GM23338 (cell line): ENCODE results near the gene CASP2. TPM values are rescaled to one million over a fixed set of nuclear protein-coding genes. Genes with fewer than 3 reads are reported as not detected.

ENCODE experiments used
- ATAC-seq: fragments of 200-7000 bp; cut with Tn5 transposase; 3 replicates; pipeline ENCODE4 v1.9.1; 2020
- DNase-seq: peaks from one replicate; pipeline ENCODE4 v3.0.0-alpha.2; 2015; ENCODE audit warnings: low spot score
- H2AFZ ChIP-seq: fragments of 200-600 bp; sonication (generic); 2 replicates; pipeline ENCODE4 v1.8.0; 2016; ENCODE audit warnings: antibody characterized with exemption, mild to moderate bottlenecking, moderate library complexity
- H3F3A ChIP-seq: fragments of 200-600 bp; sonication (generic); replicated peaks from 2 replicates; pipeline ENCODE4 v1.8.0; 2017; ENCODE audit warnings: antibody characterized with exemption, mixed run types, low read depth
- H3K27ac ChIP-seq: fragments of 200-600 bp; sonication (generic); 2 replicates; pipeline ENCODE4 v1.6.1; 2016; ENCODE audit warnings: low read depth
- H3K27me3 ChIP-seq: fragments of 200-600 bp; sonication (generic); 2 replicates; pipeline ENCODE4 v1.8.0; 2016; ENCODE audit warnings: mild to moderate bottlenecking, mixed run types, moderate library complexity; ENCODE audit not compliant: insufficient read depth
- H3K36me3 ChIP-seq: fragments of 200-600 bp; sonication (generic); 2 replicates; pipeline ENCODE4 v1.8.0; 2016; ENCODE audit warnings: mild to moderate bottlenecking; ENCODE audit not compliant: insufficient read depth
- H3K4me1 ChIP-seq: fragments of 200-600 bp; sonication (generic); 2 replicates; pipeline ENCODE4 v1.8.0; 2016; ENCODE audit warnings: mild to moderate bottlenecking, moderate library complexity; ENCODE audit not compliant: insufficient read depth
- H3K4me2 ChIP-seq: fragments of 200-600 bp; sonication (generic); 2 replicates; pipeline ENCODE4 v1.7.1; 2017; ENCODE audit warnings: mixed run types
- H3K4me3 ChIP-seq: fragments of 200-600 bp; sonication (generic); 2 replicates; pipeline ENCODE4 v1.6.1; 2016; ENCODE audit warnings: mixed run types
- H3K79me2 ChIP-seq: fragments of 200-600 bp; sonication (generic); replicated peaks from 2 replicates; pipeline ENCODE4 v1.8.0; 2017; ENCODE audit warnings: mild to moderate bottlenecking; ENCODE audit not compliant: insufficient read depth
- H3K9me2 ChIP-seq: fragments of 200-600 bp; sonication (generic); 2 replicates; pipeline ENCODE4 v1.8.0; 2017; ENCODE audit not compliant: insufficient read depth
- H4K20me1 ChIP-seq: fragments of 200-600 bp; sonication (generic); replicated peaks from 2 replicates; pipeline ENCODE4 v1.8.0; 2017; ENCODE audit warnings: mild to moderate bottlenecking; ENCODE audit not compliant: insufficient read depth
- H3K27ac Mint-ChIP-seq: 2 replicates; pipeline ENCODE4 v1.8.0; 2020; ENCODE audit warnings: inconsistent platforms, mild to moderate bottlenecking, moderate library complexity, mixed read lengths
- H3K27me3 Mint-ChIP-seq: 3 replicates; pipeline ENCODE4 v1.8.0; 2022; ENCODE audit warnings: low read depth, mild to moderate bottlenecking, moderate library complexity, mixed read lengths, inconsistent platforms; ENCODE audit not compliant: insufficient read depth, poor library complexity
- H3K36me3 Mint-ChIP-seq: 3 replicates; pipeline ENCODE4 v1.8.0; 2021; ENCODE audit warnings: low read depth, mild to moderate bottlenecking, inconsistent platforms, moderate library complexity, mixed read lengths
- H3K4me1 Mint-ChIP-seq: 3 replicates; pipeline ENCODE4 v1.8.0; 2020; ENCODE audit warnings: mild to moderate bottlenecking, inconsistent platforms, mixed read lengths
- H3K4me3 Mint-ChIP-seq: 3 replicates; pipeline ENCODE4 v1.8.0; 2021; ENCODE audit warnings: moderate library complexity, mild to moderate bottlenecking, inconsistent platforms, mixed read lengths
- H3K9me3 Mint-ChIP-seq: 3 replicates; pipeline ENCODE4 v1.8.0; 2020; ENCODE audit warnings: moderate library complexity, mild to moderate bottlenecking, inconsistent platforms, mixed read lengths
- CTCF ChIP-seq, 2 experiments: fragments of 200-600 bp in 1 of 2; sonication (generic) in 1 of 2; conservative IDR thresholded peaks; 2 replicates each; pipeline versions ENCODE4 v1.5.1 to v1.6.1; 2016 to 2017; ENCODE audit warnings: antibody characterized with exemption in 2 of 2, low read depth in 2 of 2, mild to moderate bottlenecking in 2 of 2, moderate library complexity in 1 of 2
- ETS1 ChIP-seq: IDR thresholded peaks from 2 replicates; pipeline ENCODE4 v1.6.1; 2016; ENCODE audit warnings: antibody characterized with exemption
- EZH2 ChIP-seq: fragments of 200-600 bp; sonication (generic); IDR thresholded peaks from one replicate; pipeline ENCODE4 v1.8.0; 2017; ENCODE audit warnings: antibody characterized with exemption, mild to moderate bottlenecking, low read depth; ENCODE audit not compliant: unreplicated experiment
- EZH2phosphoT487 ChIP-seq: fragments of 200-600 bp; sonication (generic); IDR thresholded peaks from one replicate; pipeline ENCODE4 v1.8.1; 2018; ENCODE audit warnings: antibody characterized with exemption; ENCODE audit not compliant: unreplicated experiment
- JUNB ChIP-seq: IDR thresholded peaks from one replicate; pipeline ENCODE4 v1.6.1; 2016; ENCODE audit warnings: antibody characterized with exemption; ENCODE audit not compliant: unreplicated experiment
- POLR2AphosphoS5 ChIP-seq: IDR thresholded peaks from 2 replicates; pipeline ENCODE4 v1.6.1; 2016; ENCODE audit warnings: antibody characterized with exemption, low read depth
- REST ChIP-seq: IDR thresholded peaks from one replicate; pipeline ENCODE4 v1.6.1; 2018; ENCODE audit warnings: antibody characterized with exemption; ENCODE audit not compliant: unreplicated experiment
- STAT1 ChIP-seq: IDR thresholded peaks from one replicate; pipeline ENCODE4 v1.6.1; 2016; ENCODE audit warnings: antibody characterized with exemption; ENCODE audit not compliant: unreplicated experiment
- ZNF114 ChIP-seq: fragments of 250-450 bp; sonication (Bioruptor Pico); IDR thresholded peaks from 2 replicates; pipeline ENCODE4 v1.5.0; 2020; ENCODE audit warnings: mild to moderate bottlenecking, moderate library complexity
- ZNF331 ChIP-seq: fragments of 250-450 bp; sonication (Bioruptor Pico); IDR thresholded peaks from 2 replicates; pipeline ENCODE4 v1.5.0; 2020; ENCODE audit warnings: low read depth, mild to moderate bottlenecking, moderate library complexity
- ZNF462 ChIP-seq: fragments of 250-450 bp; sonication (Bioruptor Pico); IDR thresholded peaks from 2 replicates; pipeline ENCODE4 v1.5.0; 2020; ENCODE audit warnings: mild to moderate bottlenecking, moderate library complexity
- polyA plus RNA-seq: library from polyadenylated mRNA; unstranded; fragments of >200 nt; fragmentation: Nextera tagmentation; extraction: Ambion mirVana; gene quantifications from 2 replicates; pipeline ENCODE4 v1.2.1, GENCODE V29; 2016
- total RNA-seq: library from RNA; depleted of rRNA; stranded (reverse); fragments of >200 nt; shearing (Covaris generic); gene quantifications from 2 replicates; pipeline ENCODE4 v1.2.3, GENCODE V29; 2014

The CASP2 gene
- total and polyA plus RNA-seq, 2 experiments from 2014 or later = 17.7 to 21.8 TPM

- no peak for TF ChIP-seq ZNF462 (CRISPR knock-in tag)
- no peak for TF ChIP-seq EZH2phosphoT487
- TF ChIP-seq POLR2AphosphoS5 = no peak
- no peak for TF ChIP-seq STAT1
- TF ChIP-seq REST = no peak
Measured at GRCh38 chr7:143314127-143314526, 26.0 kb downstream of the CASP2 start (continued).

- Histone ChIP-seq H3K4me2 (no peak within 1 kb of the TSS), H3K9me2 (no peaks in the 10 kb centered on the region), H3K4me3 (no peak within 1 kb of the TSS), H3K36me3 (no peaks in the 10 kb centered on the region), H3F3A (no peaks in the 10 kb centered on the region), H3K4me1 (no peaks in the 10 kb centered on the region), H4K20me1 (no peaks in the 10 kb centered on the region), H3K27me3 (no peaks in the 10 kb centered on the region), H2AFZ (no peak within 1 kb of the TSS), H3K27ac (no peak within 1 kb of the TSS), H3K79me2 (no peaks in the 10 kb centered on the region)
- DNase-seq (no peak), ATAC-seq (no peak)
- Mint-ChIP-seq H3K4me3 (no peak within 1 kb of the TSS), H3K27ac (no peak within 1 kb of the TSS), H3K4me1 (peaks cover 4% of the 10 kb centered on the region; the same call in 2 of the 3 replicates), H3K36me3 (no peaks in the 10 kb centered on the region; the same call in 2 of the 3 replicates), H3K9me3 (no peaks in the 10 kb centered on the region; the same call in 2 of the 3 replicates), H3K27me3 (peaks cover 11% of the 10 kb centered on the region)
- no peak for TF ChIP-seq EZH2phosphoT487
- no peak for TF ChIP-seq CTCF (conservative IDR thresholded peaks at IDR 0.05; ENCODE audit: low read depth in 2 of 2)
- no peak for TF ChIP-seq POLR2AphosphoS5
- no peak for TF ChIP-seq ETS1
- no peak for TF ChIP-seq ZNF331 (CRISPR knock-in tag)
- no peak for TF ChIP-seq JUNB
- no peak for TF ChIP-seq EZH2
- no peak for TF ChIP-seq ZNF114
Measured at GRCh38 chr7:143315776-143316175, 27.6 kb downstream of the CASP2 start, which contains the start of gene CLCN1. Gene CLCN1, plus strand, starts transcription at chr7:143316111. Its CDS starts 102 bp downstream, at chr7:143316213.
